RPMI7951 (cell line): ENCODE results near the gene SNRNP48. TPM values are rescaled to one million over a fixed set of nuclear protein-coding genes. Genes with fewer than 3 reads are reported as not detected.
A peak's percentile ranks its signal among the peaks of the same experiment; 100 is the strongest.

Source experiments
- DNase-seq: peaks from one replicate; pipeline ENCODE4 v3.0.0-alpha.2; 2012; ENCODE audit warnings: low read depth
- total RNA-seq: library from RNA; depleted of rRNA; stranded (reverse); fragments of >200 nt; shearing (Covaris generic); gene quantifications from 2 replicates; pipeline ENCODE4 v1.2.3, GENCODE V29; 2014; rRNA removed

Gene SNRNP48
- total RNA-seq, 1 experiment from 2014 or later = 18.5 TPM

DNA sequence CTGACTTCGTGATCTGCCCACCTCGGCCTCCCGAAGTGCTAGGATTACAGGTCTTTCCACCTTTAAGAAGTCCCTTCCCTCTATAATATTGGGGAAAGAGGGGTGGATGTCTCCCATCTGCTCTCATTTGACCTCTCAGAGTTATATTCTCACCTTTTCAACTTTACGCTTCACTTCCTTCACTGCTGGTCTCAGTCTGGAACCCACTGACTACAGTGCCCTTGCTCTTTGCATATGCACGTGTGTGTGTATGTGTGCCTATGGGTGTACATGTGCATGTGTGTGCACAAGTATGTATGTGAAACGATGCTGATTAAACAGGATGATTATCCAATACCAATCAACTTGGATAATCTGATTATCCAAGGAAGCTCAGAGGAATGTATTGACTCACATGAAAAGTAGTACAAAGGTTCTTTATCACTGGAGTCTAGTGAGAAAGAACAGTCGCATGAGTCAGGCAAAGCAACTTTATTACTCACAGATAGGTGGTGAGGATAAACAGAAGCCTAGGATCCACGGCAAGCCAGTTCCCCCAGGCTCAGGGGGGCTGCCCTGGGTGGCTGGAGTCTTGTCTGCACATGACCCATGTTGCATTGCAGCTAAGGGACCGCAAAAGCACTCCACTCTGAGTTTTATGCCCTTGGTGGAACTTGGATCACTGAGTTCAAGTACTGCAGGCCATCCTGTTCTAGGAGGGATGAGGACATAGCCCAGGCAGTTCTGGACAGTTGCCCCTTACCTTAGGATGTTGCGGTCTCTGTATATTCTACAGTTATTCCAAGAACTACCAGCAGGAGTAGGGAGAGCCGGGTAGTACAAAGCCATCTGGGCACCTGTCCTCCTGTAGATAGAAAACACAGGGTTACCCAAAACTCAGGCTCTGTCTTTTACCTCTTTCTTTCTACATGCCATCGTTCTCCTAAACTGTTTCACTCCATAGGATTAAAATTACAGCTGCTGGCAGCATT, 50.9 kb downstream of the SNRNP48 start:
- peak; percentile 73 for DNase-seq

DNA sequence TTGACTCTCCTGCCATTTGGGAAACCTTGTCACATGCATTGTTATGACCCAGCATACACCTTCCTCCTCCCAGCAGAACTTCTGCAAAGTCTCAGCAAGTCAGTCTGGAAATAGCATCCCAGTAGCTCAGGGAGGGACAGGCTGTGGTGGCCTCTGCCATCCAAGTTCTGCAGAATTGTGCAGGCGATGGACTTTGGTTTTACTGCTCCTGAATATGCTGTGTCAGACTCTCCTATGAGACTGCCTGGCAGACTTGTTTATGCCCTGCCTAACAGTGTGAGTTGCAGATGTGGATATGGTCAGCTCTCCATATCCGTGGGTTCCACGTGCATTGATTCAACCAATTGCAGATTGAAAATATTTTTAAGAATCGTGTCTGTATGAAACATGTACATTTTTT, 52.8 kb downstream of the SNRNP48 start:
- no peak for DNase-seq

DNA sequence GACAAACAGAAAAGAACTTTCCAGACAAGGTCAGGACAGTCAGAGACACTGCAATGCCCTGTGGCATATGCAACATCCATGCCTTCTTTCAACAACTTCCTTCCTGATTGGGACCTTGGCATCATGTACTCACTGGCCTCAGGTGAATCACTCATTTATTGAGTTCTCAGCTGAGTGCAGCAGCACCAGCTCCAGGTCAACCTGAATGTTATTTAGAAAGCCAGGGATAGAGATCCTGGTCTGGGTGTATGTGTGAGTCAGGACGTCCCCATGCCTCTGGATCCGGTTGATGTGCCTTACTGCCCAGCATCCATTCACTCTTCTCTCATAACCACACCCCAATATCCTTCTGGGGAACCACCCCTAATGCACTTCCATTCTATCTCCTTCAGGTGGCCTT, 54.4 kb downstream of the SNRNP48 start:
- no peak for DNase-seq

DNA sequence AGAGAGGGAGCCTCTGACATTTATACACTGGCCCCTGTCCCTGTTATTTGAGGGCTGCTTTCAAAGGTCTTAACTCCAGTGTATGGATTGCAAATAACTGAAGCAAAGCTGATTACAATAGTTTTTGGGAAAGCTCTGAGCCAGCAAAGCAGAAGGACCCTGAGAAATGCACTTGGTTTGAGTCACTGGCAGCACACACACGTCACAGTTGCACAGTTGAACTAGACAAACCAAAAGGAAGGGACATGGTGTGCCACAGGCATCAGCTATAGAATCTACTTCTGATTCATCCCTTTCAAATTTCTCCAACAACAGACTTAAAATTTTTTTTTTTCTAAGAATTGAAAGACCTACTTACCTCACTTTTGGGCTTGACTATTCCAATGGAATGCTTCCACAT, 56.4 kb downstream of the SNRNP48 start:
- no peak for DNase-seq

DNA sequence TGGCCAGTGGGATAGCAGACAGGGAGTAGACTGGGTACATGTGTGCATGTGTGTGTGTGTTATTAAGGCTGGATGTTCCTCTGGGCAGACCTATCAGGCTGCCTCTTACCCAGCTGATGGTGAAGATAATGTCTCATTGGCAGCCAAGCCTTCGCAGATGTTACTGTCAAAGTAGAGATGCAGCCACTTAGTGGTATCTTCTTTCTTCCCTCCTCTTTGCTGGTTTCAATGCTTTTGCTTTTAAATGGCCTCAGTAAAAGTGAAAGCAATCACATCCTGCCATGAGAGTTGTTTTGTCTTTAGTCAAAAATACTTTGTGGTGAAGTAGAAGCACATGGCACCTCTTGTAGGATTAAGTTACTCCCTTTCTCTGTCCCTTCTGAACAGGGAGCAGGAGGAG, 57.5 kb downstream of the SNRNP48 start:
- no peak for DNase-seq

DNA sequence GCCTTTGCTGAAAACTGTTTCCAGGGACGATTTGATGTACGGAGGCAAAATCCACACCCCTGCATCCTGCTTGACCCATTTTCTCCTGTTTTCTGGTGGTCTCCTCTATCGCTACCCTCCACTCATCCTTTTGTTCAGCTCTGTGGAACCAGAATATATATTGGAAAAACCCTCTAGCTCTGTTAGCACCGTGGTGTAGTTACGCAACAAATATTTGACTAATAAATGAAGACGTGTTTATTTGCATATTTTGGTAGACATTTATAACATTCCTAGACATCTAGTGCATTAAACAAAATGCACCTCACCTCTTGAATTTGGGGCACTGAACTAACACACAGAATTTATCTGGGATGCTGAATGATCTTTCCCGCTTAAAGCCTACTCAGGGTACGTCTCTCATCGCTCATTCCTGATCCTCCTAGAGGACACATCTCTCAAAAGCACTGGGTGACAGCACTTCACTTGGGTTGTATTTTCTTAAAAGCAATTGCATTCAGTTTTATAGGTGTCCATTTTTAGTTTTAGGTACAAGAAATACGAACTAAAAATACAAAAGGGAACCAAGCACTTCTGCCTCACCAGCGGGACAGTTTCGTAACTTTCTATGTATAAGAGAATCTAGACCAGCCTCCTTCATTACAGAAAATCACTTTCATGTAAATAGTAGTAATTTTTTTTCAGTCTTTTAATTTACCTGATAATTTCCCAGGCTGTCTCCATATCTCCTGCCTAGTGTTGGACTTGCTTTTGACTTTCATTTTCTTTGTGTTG, 59.2 kb downstream of the SNRNP48 start:
- no peak for DNase-seq

DNA sequence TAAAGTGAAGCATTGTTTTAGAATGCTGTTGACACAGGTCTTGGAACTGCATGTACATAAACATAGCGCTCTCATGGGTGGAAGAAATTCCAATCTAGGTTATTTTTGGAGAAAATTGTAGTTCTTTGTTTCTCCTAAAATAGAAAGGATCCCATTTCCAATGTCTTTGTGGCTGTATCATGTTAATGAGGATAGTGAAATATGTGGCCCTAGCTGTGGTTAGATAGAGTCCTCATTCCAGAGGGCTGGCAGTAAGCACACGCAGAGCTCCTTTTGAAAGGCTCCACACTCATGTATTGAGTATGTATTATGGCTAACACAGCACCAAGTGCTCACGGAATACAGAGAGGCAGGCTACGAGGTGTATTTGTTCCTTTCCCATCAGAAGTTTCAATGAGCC, 60.9 kb downstream of the SNRNP48 start:
- no peak for DNase-seq

DNA sequence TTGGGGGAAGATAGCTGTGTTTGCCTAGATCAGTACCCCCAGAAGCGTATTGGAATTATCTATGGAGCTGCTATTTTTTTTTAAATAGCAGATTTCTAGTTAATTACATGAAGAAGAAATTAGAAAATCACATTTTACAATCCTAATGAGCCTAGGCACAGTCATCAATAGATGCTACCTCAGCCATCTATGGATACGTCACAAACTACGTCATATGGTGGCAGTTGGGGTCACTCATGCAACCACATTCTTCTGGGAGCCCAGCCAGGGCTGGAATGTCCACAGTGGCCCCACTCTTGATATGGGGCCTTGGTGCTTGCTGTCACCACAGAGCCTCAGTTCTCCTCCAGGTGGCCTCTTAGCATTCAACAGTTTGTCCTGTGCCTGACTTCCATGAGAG, 63.0 kb downstream of the SNRNP48 start:
- DNase-seq = no peak

DNA sequence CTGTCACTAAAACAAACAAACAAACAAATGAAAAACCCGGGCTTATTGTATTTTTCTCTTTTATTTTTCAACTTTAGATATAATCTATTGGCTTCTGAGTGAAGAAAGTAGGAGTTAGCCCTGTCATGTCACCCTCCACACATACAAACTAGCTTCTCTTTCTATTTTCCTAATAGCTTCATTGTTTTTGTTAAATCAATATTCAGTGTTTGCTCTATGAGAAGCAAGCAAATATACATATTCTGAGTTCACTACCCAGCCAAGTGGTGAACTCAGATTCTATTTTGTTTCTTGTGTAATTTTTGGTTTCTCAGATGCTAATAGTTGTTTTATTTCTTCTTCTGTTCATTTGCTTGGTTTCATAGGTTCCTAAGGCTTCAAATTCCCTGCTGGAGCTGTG, 66.4 kb downstream of the SNRNP48 start:
- DNase-seq = no peak

DNA sequence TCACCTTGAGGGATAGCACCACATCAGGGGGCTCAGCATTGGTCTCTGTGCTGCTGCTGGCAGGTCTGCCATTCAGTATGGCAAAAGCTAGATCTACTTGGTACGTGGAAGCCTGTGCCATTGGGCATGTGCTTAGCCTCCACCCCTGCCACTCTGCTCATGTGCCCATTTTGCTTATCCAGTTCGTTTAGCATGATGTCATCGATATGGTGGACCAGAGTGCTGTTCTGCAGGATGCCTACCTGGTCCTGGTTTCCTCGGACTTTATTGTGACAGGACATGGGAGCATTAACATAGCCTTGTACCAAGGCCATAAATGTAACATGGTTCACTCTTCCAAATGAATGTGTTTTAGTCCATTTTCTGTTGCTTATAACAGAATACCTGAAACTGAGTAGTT, 68.5 kb downstream of the SNRNP48 start:
- no peak for DNase-seq

DNA sequence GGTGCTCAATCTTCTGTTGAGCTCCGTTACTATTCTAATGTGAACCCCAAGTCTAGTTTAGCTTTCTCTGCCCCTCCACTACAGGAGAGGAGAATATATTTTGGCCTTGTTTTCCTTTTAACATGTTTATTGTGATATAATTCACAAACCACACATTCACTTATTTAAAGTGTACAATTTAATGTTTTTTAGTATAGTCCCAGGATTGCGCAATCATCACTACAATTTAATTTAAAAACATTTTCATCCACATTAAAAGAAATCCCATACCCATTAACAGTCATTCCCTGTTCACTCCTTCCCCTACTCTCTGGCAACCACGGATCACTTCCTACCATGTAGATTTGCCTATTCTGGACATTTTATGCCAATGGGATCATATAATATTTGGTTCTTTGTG, 71.4 kb downstream of the SNRNP48 start:
- no peak for DNase-seq

Other genes with a start within 250 kb of the SNRNP48 start
- gene CAGE1, start 200.5 kb upstream of the SNRNP48 start, total RNA-seq = not detected in 2 replicates
- 11.9 and 15.5 TPM in 2 replicates for gene RIOK1, start 200.4 kb upstream of the SNRNP48 start, total RNA-seq
- under 0.01 TPM in 2 replicates for gene DSP, start 48.5 kb upstream of the SNRNP48 start, total RNA-seq
- not detected in 2 replicates for gene BMP6, start 135.9 kb downstream of the SNRNP48 start, total RNA-seq